GM12878 (cell line): Measurements from ENCODE around the gene MARK4. TPM values are rescaled to one million over a fixed set of nuclear protein-coding genes. Genes with fewer than 3 reads are reported as not detected.

Experiments used
- ATAC-seq: fragments of 200-7000 bp; cut with Tn5 transposase; 3 replicates; pipeline ENCODE4 v1.9.1; 2020; ENCODE audit warnings: mild to moderate bottlenecking, moderate library complexity
- BruUV-seq: library from RNA; stranded (reverse); fragments of 400-500 nt; replicated peaks from 2 replicates; lab custom pipeline; 2021; lab: Mats Ljungman, UMichigan
- CTCF ChIA-PET: fragments of 300-600 bp; sonication (Branson Sonifier 250); formaldehyde crosslinking; extraction: SDS; loops from one replicate; lab custom pipeline; 2021; ENCODE audit warnings: inconsistent platforms; lab: Yijun Ruan, JAX
- POLR2A ChIA-PET: fragments of 350-600 bp; formaldehyde crosslinking; extraction: SDS; loops from one replicate; lab custom pipeline; 2021; ENCODE audit warnings: inconsistent platforms; lab: Charles Lee
- RAD21 ChIA-PET: fragments of 300-600 bp; sonication (Branson Sonifier 250); formaldehyde crosslinking; loops from one replicate; lab custom pipeline; 2023; ENCODE audit warnings: antibody characterized with exemption; ENCODE audit not compliant: unreplicated experiment; lab: Charles Lee
- SMC1A ChIA-PET: fragments of 300-600 bp; sonication (Branson Sonifier 250); formaldehyde crosslinking; loops from one replicate; lab custom pipeline; 2023; ENCODE audit not compliant: unreplicated experiment, uncharacterized antibody; lab: Charles Lee
- DNase-seq: peaks from one replicate; pipeline ENCODE4 v3.0.0-alpha.2; 2011; ENCODE audit warnings: low read depth, low spot score
- FAIRE-seq: peaks from 3 replicates; lab custom pipeline; 2011; peaks lifted over from hg19 to GRCh38; lab: Jason Lieb, UNC
- H2AFZ ChIP-seq: 2 replicates; pipeline ENCODE4 v1.6.0; 2011; ENCODE audit warnings: low read depth, low read length, control low read depth; ENCODE audit not compliant: control insufficient read depth
- H3K27ac ChIP-seq: 2 replicates; pipeline ENCODE4 v1.5.1; 2011; ENCODE audit warnings: control low read depth; ENCODE audit not compliant: control insufficient read depth, insufficient read depth
- H3K27me3 ChIP-seq, 2 experiments: replicated peaks in 1 of 2; 2 replicates each; pipeline versions ENCODE4 v1.6.0 to v1.6.1; 2011; ENCODE audit warnings: low read length in 1 of 2; ENCODE audit not compliant: control insufficient read depth in 2 of 2, insufficient read depth in 2 of 2
- H3K36me3 ChIP-seq, 2 experiments: 2 replicates each; pipeline ENCODE4 v1.5.1; 2011; ENCODE audit warnings: low read length in 1 of 2; ENCODE audit not compliant: control insufficient read depth in 2 of 2, insufficient read depth in 2 of 2
- H3K4me1 ChIP-seq: 2 replicates; pipeline ENCODE4 v1.6.1; 2011; ENCODE audit warnings: mild to moderate bottlenecking, low read length, moderate library complexity, mixed read lengths; ENCODE audit not compliant: control insufficient read depth, insufficient read depth
- H3K4me2 ChIP-seq: 2 replicates; pipeline ENCODE4 v1.6.0; 2011; ENCODE audit warnings: control low read depth; ENCODE audit not compliant: control insufficient read depth, insufficient read depth
- H3K4me3 ChIP-seq: fragments of 200-600 bp; sonication (generic); 2 replicates; pipeline ENCODE4 v1.5.1; 2016
- H3K79me2 ChIP-seq: 2 replicates; pipeline ENCODE4 v1.6.0; 2011; ENCODE audit warnings: low read length; ENCODE audit not compliant: control insufficient read depth, insufficient read depth
- H3K9ac ChIP-seq: 2 replicates; pipeline ENCODE4 v1.8.0; 2011; ENCODE audit warnings: low read length, control low read depth, mixed read lengths; ENCODE audit not compliant: control insufficient read depth, insufficient read depth
- H3K9me3 ChIP-seq: replicated peaks from 3 replicates; pipeline ENCODE4 v1.5.1; 2011; ENCODE audit warnings: mild to moderate bottlenecking, low read length; ENCODE audit not compliant: control insufficient read depth, insufficient read depth
- H4K20me1 ChIP-seq: 2 replicates; pipeline ENCODE4 v1.6.0; 2011; ENCODE audit not compliant: control insufficient read depth, insufficient read depth
- ESRRA ChIP-seq: IDR thresholded peaks from 2 replicates; pipeline ENCODE4 v1.6.1; 2012; ENCODE audit warnings: mild to moderate bottlenecking, low read length, improper control_type of control experiment
- HDGF ChIP-seq: fragments of 450-650 bp; IDR thresholded peaks from 2 replicates; pipeline ENCODE4 v1.6.1; 2016; ENCODE audit warnings: antibody characterized with exemption
- KDM1A ChIP-seq: fragments of 200-600 bp; sonication (generic); IDR thresholded peaks from 2 replicates; pipeline ENCODE4 v1.6.1; 2016; ENCODE audit warnings: borderline replicate concordance
- NBN ChIP-seq: fragments of 450-650 bp; IDR thresholded peaks from 2 replicates; pipeline ENCODE4 v1.6.1; 2016
- SIX5 ChIP-seq: IDR thresholded peaks from 2 replicates; pipeline ENCODE4 v1.6.1; 2011; ENCODE audit warnings: mild to moderate bottlenecking, low read depth, low read length, moderate library complexity; ENCODE audit not compliant: severe bottlenecking
- WGBS: methylation state at CpG from one replicate; pipeline ENCODE4 v1.1.6; 2016; ENCODE audit warnings: low lambda C conversion rate; ENCODE audit not compliant: insufficient replicate concordance, insufficient coverage; ENCODE audit errors: missing lambda C conversion rate; 5-methylcytosine and 5-hydroxymethylcytosine counted together
- in situ Hi-C: fragments of 300-500 bp; cut with MboI; formaldehyde crosslinking; loops from 9 replicates; pipeline ENCODE4 v1.14.3; 2018; ENCODE audit warnings: mixed read lengths
- intact Hi-C: fragments of 100-400 bp; cut with micrococcal nuclease; formaldehyde crosslinking; loops from one replicate; pipeline ENCODE4 v1.14.2; 2022; ENCODE audit not compliant: unreplicated experiment
- polyA plus RNA-seq, 11 experiments: library from polyadenylated mRNA; depleted of rRNA in 4 of 11; unstranded in 6 of 11; stranded (reverse) in 5 of 11; fragments of >200 nt; fragmentation: Nextera tagmentation in 4 of 11; fragmentation: Illumina TruSeq in 1 of 11; extraction: Ambion mirVana in 4 of 11; extraction: Trizol in 1 of 11; gene quantifications; 1 replicate in 1 of 11; 2 replicates in 10 of 11; pipeline versions ENCODE4 v1.2.1 to v1.2.3, GENCODE V29; 2011 to 2016; ENCODE audit warnings: inconsistent platforms in 2 of 11, missing spikeins in 2 of 11, low read depth in 1 of 11
- total RNA-seq, 4 experiments: library from RNA; depleted of rRNA in 3 of 4; stranded (reverse); fragments of >200 nt in 3 of 4; fragmentation: Illumina TruSeq in 1 of 4; extraction: Trizol in 1 of 4; gene quantifications; 2 replicates each; pipeline versions ENCODE4 v1.2.1 to v1.2.3, GENCODE V29; 2013 to 2021
- TF ChIP-seq, protein P1 (sequence below): IDR thresholded peaks from 2 replicates; pipeline ENCODE4 v1.6.1; 2012; ENCODE audit warnings: mild to moderate bottlenecking, low read depth, low read length
- TF ChIP-seq, protein P2 (sequence below): fragments of 450-650 bp; IDR thresholded peaks from 2 replicates; pipeline ENCODE4 v1.6.1; 2017; ENCODE audit warnings: mild to moderate bottlenecking

Gene MARK4
- total and polyA plus RNA-seq, 10 of the 15 experiments (the other 5 are each of a cell fraction or from before 2014, with no cell fraction given), result 0.66 to 24.3 (median 5.1) TPM

DNA sequence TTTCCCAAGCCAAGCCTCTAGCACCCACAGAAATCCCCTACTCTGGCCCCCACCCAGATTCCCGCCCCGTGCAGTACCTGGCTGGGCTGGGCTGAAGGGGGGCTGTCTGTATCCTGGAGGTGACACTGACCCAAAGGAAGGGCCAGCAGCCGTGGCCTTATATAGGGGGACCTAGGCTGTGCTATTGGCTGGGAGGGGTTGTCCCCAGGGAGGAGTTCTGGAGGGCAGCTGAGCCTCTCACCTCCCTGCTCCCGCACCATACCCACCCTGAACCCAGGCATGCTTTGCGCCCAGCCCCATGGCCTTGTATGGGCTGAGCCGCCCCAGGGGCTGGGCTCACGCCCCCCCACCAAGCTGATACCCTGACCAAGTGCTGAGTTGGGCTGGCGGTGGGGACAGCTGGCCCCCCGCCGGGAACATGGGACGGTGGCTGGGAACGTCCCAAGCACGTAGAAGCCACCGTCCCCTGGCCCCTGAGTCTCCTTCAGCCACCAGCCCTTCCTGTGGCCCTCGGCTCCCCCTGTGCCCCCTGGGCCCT, 71.7 kb downstream of the MARK4 start, which contains the start of gene CKM:
Gene CKM, minus strand, starts transcription at position 132 of the 538 bp plus-strand sequence. CDS start 3,162 bp downstream, outside the sequence.
- H3K4me2 ChIP-seq, result no peak within 1 kb of the TSS
- no peaks in the 10 kb centered on the region for H3K4me1 ChIP-seq
- no peak within 1 kb of the TSS for H3K4me3 ChIP-seq
- 29% methylated on average over 15 of the region's 15 CpGs for WGBS
- in situ Hi-C loops (no loop called here), intact Hi-C loops (no loop called here)
- H2AFZ ChIP-seq, result no peak within 1 kb of the TSS
- TF ChIP-seq KDM1A, result no peak
- TF ChIP-seq ESRRA, result no peak
- no peak for TF ChIP-seq NBN
- TF ChIP-seq SIX5, result no peak
- TF ChIP-seq, protein P1, sequence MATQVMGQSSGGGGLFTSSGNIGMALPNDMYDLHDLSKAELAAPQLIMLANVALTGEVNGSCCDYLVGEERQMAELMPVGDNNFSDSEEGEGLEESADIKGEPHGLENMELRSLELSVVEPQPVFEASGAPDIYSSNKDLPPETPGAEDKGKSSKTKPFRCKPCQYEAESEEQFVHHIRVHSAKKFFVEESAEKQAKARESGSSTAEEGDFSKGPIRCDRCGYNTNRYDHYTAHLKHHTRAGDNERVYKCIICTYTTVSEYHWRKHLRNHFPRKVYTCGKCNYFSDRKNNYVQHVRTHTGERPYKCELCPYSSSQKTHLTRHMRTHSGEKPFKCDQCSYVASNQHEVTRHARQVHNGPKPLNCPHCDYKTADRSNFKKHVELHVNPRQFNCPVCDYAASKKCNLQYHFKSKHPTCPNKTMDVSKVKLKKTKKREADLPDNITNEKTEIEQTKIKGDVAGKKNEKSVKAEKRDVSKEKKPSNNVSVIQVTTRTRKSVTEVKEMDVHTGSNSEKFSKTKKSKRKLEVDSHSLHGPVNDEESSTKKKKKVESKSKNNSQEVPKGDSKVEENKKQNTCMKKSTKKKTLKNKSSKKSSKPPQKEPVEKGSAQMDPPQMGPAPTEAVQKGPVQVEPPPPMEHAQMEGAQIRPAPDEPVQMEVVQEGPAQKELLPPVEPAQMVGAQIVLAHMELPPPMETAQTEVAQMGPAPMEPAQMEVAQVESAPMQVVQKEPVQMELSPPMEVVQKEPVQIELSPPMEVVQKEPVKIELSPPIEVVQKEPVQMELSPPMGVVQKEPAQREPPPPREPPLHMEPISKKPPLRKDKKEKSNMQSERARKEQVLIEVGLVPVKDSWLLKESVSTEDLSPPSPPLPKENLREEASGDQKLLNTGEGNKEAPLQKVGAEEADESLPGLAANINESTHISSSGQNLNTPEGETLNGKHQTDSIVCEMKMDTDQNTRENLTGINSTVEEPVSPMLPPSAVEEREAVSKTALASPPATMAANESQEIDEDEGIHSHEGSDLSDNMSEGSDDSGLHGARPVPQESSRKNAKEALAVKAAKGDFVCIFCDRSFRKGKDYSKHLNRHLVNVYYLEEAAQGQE, result no peak
- TF ChIP-seq HDGF, result no peak
- TF ChIP-seq, protein P2, sequence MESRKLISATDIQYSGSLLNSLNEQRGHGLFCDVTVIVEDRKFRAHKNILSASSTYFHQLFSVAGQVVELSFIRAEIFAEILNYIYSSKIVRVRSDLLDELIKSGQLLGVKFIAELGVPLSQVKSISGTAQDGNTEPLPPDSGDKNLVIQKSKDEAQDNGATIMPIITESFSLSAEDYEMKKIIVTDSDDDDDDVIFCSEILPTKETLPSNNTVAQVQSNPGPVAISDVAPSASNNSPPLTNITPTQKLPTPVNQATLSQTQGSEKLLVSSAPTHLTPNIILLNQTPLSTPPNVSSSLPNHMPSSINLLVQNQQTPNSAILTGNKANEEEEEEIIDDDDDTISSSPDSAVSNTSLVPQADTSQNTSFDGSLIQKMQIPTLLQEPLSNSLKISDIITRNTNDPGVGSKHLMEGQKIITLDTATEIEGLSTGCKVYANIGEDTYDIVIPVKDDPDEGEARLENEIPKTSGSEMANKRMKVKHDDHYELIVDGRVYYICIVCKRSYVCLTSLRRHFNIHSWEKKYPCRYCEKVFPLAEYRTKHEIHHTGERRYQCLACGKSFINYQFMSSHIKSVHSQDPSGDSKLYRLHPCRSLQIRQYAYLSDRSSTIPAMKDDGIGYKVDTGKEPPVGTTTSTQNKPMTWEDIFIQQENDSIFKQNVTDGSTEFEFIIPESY, result no peak
- BruUV-seq, result no TSS peak
- no peaks in the 10 kb centered on the region for H3K9me3 ChIP-seq
- no peak within 1 kb of the TSS for H3K9ac ChIP-seq
- no peak for ATAC-seq
- RAD21 ChIA-PET, result no interaction called here
- no peak within 1 kb of the TSS for H3K27ac ChIP-seq
- no peak for FAIRE-seq
- DNase-seq, result no peak
- peaks cover 0 to 3% of the 10 kb centered on the region in 2 experiments; a peak in 2 of 4 replicates for H3K27me3 ChIP-seq
- no peaks in the 10 kb centered on the region for H4K20me1 ChIP-seq
- SMC1A ChIA-PET, result no interaction called here
- POLR2A ChIA-PET, result no interaction called here
- CTCF ChIA-PET, result no interaction called here
- no peaks in the 10 kb centered on the region for H3K79me2 ChIP-seq
- no peaks in the 10 kb centered on the region for H3K36me3 ChIP-seq
